ENCODE results near the gene FAM131C.

DNA sequence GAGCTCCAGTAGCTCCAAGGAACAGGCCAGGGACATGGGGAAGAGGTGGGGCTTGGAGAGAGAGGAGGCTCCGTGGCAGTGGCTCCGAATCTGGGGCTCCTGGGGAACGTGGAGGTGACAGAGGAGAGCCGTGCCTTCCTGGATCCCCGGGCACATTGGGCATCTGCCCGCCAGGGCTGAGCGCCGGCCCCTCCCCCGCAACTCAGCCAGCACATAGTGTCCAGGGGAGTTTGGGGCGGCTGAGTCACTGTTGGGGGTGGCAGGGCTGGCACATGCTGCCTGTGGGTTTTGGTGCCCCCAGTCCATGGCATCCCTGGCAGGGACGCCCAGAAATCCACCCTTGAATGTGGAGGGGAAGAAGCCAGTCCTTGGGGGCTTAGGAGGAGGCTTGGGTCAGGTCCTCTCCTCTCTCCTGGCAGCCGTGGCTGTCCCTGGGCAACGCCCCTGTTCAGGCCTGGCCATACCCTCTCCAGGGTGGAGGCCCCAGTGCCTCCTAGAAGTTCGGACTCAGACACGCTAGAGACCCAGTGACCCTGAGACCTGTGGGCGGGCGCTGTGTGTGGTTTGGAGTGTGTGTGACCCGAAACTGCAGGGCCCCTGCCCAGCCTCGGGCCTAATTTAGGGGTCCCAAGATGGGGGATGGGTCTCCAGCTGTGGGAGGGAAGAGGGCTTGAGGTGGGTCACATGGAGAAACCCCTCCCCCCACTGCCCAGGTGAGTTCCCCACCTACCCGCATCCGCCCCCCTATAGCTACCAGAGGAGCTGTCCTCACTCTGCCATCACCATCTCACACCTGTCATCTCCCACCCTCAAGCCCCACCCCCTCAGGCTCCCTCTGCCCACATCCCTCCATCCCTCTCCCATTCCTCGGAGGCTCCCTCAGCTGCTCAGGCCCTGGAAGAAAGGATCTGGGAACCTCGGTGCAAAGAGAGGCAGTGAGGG lies 57.2 kb downstream of the FAM131C start:
- TF ChIP-seq POLR2AphosphoS5 (IDR thresholded peaks at IDR 0.05; ENCODE audit: low read depth, low read length) (no peak), POLR2A (IDR thresholded peaks at IDR 0.05; ENCODE audit: low read depth, low read length) (no peak)
